Measurements from ENCODE around the gene CGB7.
"Not testable (repeated sequence)": the region's sequence is repeated elsewhere in the genome, so short reads cannot be mapped to it uniquely, and the experiment has no call there.

CGB7 gene

GRCh38 chr19:49070416-49070815 is 12.9 kb upstream of the CGB7 start:
- Histone ChIP-seq H3K9ac (ENCODE audit: low read depth, low read length) (no peak overlapping the region), H3K27me3 (ENCODE audit: control insufficient read depth, insufficient read depth, low read length) (peaks cover 74% of the 10 kb centered on the region), H3K36me3 (ENCODE audit: control insufficient read depth, insufficient read depth, low read length) (no peaks in the 10 kb centered on the region), H3K4me1 (ENCODE audit: control insufficient read depth, insufficient read depth, low read length) (peaks cover 6% of the 10 kb centered on the region), H3K9me3 (ENCODE audit: control insufficient read depth, insufficient read depth, low read length) (no peaks in the 10 kb centered on the region), H3K4me3 (ENCODE audit: low read depth, low read length) (no peak overlapping the region)

DNA sequence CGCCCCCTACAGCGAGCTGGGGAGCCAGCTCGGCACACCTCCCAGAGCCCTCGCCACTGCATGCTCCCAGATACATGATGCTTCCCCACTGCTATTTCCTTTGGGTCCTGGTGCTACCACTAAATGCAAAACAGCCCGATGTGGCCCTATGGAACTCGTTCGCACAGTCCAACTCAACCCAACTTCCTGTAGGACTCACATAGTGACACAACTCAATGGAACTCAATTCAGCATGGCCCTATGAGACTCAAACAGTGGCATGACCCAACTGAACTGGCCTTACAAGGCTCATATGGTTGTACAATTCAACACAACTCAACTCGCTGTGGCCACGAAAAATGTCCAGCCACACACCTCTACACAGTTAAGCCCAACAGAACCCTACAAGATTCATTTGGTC is 11.5 kb upstream of the CGB7 start:
- Histone ChIP-seq H3K36me3 (ENCODE audit: control insufficient read depth, insufficient read depth, low read length) (no peaks in the 10 kb centered on the region), H3K4me3 (ENCODE audit: low read depth, low read length) (no peak overlapping the region), H3K27me3 (ENCODE audit: control insufficient read depth, insufficient read depth, low read length) (peaks cover 74% of the 10 kb centered on the region), H3K9ac (ENCODE audit: low read depth, low read length) (no peak overlapping the region), H3K4me1 (ENCODE audit: control insufficient read depth, insufficient read depth, low read length) (peaks cover 8% of the 10 kb centered on the region), H3K9me3 (ENCODE audit: control insufficient read depth, insufficient read depth, low read length) (no peaks in the 10 kb centered on the region)

DNA sequence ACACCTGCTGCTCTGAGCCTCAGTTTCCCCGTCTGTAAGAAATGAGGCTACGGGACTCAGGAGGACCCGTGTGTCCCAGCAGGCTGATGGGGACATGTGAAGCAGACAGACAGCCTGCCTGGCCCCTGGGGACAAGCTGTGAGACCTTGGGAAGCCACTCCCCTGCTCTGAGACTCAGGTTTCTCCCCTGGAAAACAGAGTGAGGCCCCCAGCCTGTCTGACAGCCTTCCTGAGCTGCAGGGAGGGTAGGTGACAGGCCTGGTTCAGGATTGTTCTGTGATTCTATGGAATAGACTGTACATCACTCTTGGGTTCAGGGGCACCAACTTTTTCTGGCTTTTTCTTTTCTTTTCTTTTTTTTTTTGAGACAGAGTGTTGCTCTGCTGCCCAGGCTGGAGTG is 10.0 kb upstream of the CGB7 start:
- Histone ChIP-seq H3K4me3 (ENCODE audit: low read depth, low read length) (no peak overlapping the region), H3K27me3 (ENCODE audit: control insufficient read depth, insufficient read depth, low read length) (peaks cover 61% of the 10 kb centered on the region), H3K36me3 (ENCODE audit: control insufficient read depth, insufficient read depth, low read length) (no peaks in the 10 kb centered on the region), H3K9ac (ENCODE audit: low read depth, low read length) (no peak overlapping the region), H3K9me3 (ENCODE audit: control insufficient read depth, insufficient read depth, low read length) (no peaks in the 10 kb centered on the region), H3K4me1 (ENCODE audit: control insufficient read depth, insufficient read depth, low read length) (peaks cover 9% of the 10 kb centered on the region)

GRCh38 chr19:49065905-49066512 is 8.5 kb upstream of the CGB7 start:
- no peaks in the 10 kb centered on the region for H3K36me3 ChIP-seq (ENCODE audit: control insufficient read depth, insufficient read depth, low read length)
- no peaks in the 10 kb centered on the region for H3K9me3 ChIP-seq (ENCODE audit: control insufficient read depth, insufficient read depth, low read length)
- no peak overlapping the region for H3K9ac ChIP-seq (ENCODE audit: low read depth, low read length)
- peaks cover 9% of the 10 kb centered on the region for H3K4me1 ChIP-seq (ENCODE audit: control insufficient read depth, insufficient read depth, low read length)
- peak overlapping the region; percentile 43 for H3K4me3 ChIP-seq (ENCODE audit: low read depth, low read length)
- peaks cover 54% of the 10 kb centered on the region for H3K27me3 ChIP-seq (ENCODE audit: control insufficient read depth, insufficient read depth, low read length)

GRCh38 chr19:49064768-49065611 is 7.4 kb upstream of the CGB7 start, which contains the start of gene NTF4:
Gene NTF4, minus strand, starts transcription at chr19:49064818. Its CDS starts 2,821 bp downstream, at chr19:49061997.
- H3K4me3 ChIP-seq (ENCODE audit: low read depth, low read length), result peak within 1 kb of the TSS; percentile 43
- H3K9ac ChIP-seq (ENCODE audit: low read depth, low read length), result peak within 1 kb of the TSS; percentile 65
- H3K9me3 ChIP-seq (ENCODE audit: control insufficient read depth, insufficient read depth, low read length), result no peaks in the 10 kb centered on the region
- peaks cover 9% of the 10 kb centered on the region for H3K4me1 ChIP-seq (ENCODE audit: control insufficient read depth, insufficient read depth, low read length)
- peaks cover 45% of the 10 kb centered on the region for H3K27me3 ChIP-seq (ENCODE audit: control insufficient read depth, insufficient read depth, low read length)
- no peaks in the 10 kb centered on the region for H3K36me3 ChIP-seq (ENCODE audit: control insufficient read depth, insufficient read depth, low read length)

GRCh38 chr19:49064029-49064629 is 6.6 kb upstream of the CGB7 start:
- Histone ChIP-seq H3K9ac (ENCODE audit: low read depth, low read length) (no peak overlapping the region), H3K4me3 (ENCODE audit: low read depth, low read length) (peak overlapping the region; percentile 43), H3K4me1 (ENCODE audit: control insufficient read depth, insufficient read depth, low read length) (peaks cover 9% of the 10 kb centered on the region), H3K27me3 (ENCODE audit: control insufficient read depth, insufficient read depth, low read length) (peaks cover 41% of the 10 kb centered on the region), H3K36me3 (ENCODE audit: control insufficient read depth, insufficient read depth, low read length) (no peaks in the 10 kb centered on the region), H3K9me3 (ENCODE audit: control insufficient read depth, insufficient read depth, low read length) (no peaks in the 10 kb centered on the region)

DNA sequence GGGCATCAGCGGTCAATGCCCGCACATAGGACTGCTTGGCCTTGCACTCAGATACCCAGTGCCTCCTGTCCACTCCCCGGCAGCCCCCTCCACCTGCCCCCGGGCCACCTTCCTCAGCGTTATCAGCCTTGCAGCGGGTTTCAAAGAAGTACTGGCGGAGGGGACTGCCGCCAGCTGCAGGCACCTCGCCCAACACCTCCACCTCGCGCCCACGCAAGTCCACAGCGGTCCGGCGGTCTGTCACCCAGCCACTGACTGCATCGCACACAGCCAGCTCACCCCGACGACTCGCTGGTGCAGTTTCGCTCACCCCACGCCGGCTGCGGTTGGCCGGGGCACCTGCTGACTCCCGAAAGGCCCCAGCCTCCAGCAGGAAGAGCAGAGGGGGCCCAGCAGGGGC is 3.9 kb upstream of the CGB7 start:
- no peaks in the 10 kb centered on the region for H3K9me3 ChIP-seq (ENCODE audit: control insufficient read depth, insufficient read depth, low read length)
- H3K27me3 ChIP-seq (ENCODE audit: control insufficient read depth, insufficient read depth, low read length), result peaks cover 44% of the 10 kb centered on the region
- H3K9ac ChIP-seq (ENCODE audit: low read depth, low read length), result no peak overlapping the region

GRCh38 chr19:49061000-49061399 is 3.5 kb upstream of the CGB7 start:
- H3K4me3 ChIP-seq (ENCODE audit: low read depth, low read length), result no peak overlapping the region
- H3K4me1 ChIP-seq (ENCODE audit: control insufficient read depth, insufficient read depth, low read length), result peaks cover 6% of the 10 kb centered on the region
- H3K36me3 ChIP-seq (ENCODE audit: control insufficient read depth, insufficient read depth, low read length), result no peaks in the 10 kb centered on the region
- H3K9ac ChIP-seq (ENCODE audit: low read depth, low read length), result no peak overlapping the region
- H3K9me3 ChIP-seq (ENCODE audit: control insufficient read depth, insufficient read depth, low read length), result no peaks in the 10 kb centered on the region
- H3K27me3 ChIP-seq (ENCODE audit: control insufficient read depth, insufficient read depth, low read length), result peaks cover 44% of the 10 kb centered on the region

More for the DNA sequence above, 3.9 kb upstream of the CGB7 start:
- H3K4me3 ChIP-seq (ENCODE audit: low read depth, low read length), result no peak overlapping the region
- peaks cover 9% of the 10 kb centered on the region for H3K4me1 ChIP-seq (ENCODE audit: control insufficient read depth, insufficient read depth, low read length)
- no peaks in the 10 kb centered on the region for H3K36me3 ChIP-seq (ENCODE audit: control insufficient read depth, insufficient read depth, low read length)

DNA sequence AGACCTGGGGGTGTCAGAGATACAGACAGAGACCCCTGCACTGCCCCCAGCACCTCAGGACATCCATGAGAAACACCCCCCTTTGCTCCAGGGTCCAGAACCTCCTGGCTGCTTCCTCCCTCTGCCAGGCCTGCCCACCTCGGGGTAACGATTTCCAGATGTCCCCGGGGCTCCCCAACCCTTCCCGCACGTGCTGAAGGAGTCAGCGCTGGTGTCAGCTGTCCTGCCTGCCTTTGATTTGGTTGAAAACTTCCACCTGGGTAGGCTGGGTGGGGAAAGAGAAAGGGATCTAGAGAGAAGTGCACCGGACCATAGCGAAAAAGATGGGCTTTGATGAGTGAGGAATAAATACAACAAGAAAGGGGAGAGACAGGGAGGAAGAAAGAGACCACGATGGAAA is 1.5 kb upstream of the CGB7 start:
- H3K4me3 ChIP-seq (ENCODE audit: low read depth, low read length), result no peak overlapping the region
- peaks cover 46% of the 10 kb centered on the region for H3K27me3 ChIP-seq (ENCODE audit: control insufficient read depth, insufficient read depth, low read length)
- H3K9me3 ChIP-seq (ENCODE audit: control insufficient read depth, insufficient read depth, low read length), result no peaks in the 10 kb centered on the region
- H3K36me3 ChIP-seq (ENCODE audit: control insufficient read depth, insufficient read depth, low read length), result no peaks in the 10 kb centered on the region
- H3K4me1 ChIP-seq (ENCODE audit: control insufficient read depth, insufficient read depth, low read length), result peaks cover 2% of the 10 kb centered on the region
- H3K9ac ChIP-seq (ENCODE audit: low read depth, low read length), result no peak overlapping the region

- H3K9ac ChIP-seq (ENCODE audit: low read depth, low read length), result no peak overlapping the region
- no peak overlapping the region for H3K4me3 ChIP-seq (ENCODE audit: low read depth, low read length)
- H3K36me3 ChIP-seq (ENCODE audit: control insufficient read depth, insufficient read depth, low read length), result no peaks in the 10 kb centered on the region
- peaks cover 46% of the 10 kb centered on the region for H3K27me3 ChIP-seq (ENCODE audit: control insufficient read depth, insufficient read depth, low read length)
- H3K9me3 ChIP-seq (ENCODE audit: control insufficient read depth, insufficient read depth, low read length), result no peaks in the 10 kb centered on the region
- H3K4me1 ChIP-seq (ENCODE audit: control insufficient read depth, insufficient read depth, low read length), result no peaks in the 10 kb centered on the region
Measured at GRCh38 chr19:49058562-49058961, 1.0 kb upstream of the CGB7 start.

GRCh38 chr19:49056902-49057596 is 500 bp downstream of the CGB7 start:
- Histone ChIP-seq H3K27me3 (ENCODE audit: control insufficient read depth, insufficient read depth, low read length) (peaks cover 46% of the 10 kb centered on the region), H3K9ac (ENCODE audit: low read depth, low read length) (peak overlapping the region; percentile 12), H3K4me3 (ENCODE audit: low read depth, low read length) (peak overlapping the region; percentile 60)
- not testable (repeated sequence) for H3K4me1 ChIP-seq (ENCODE audit: control insufficient read depth, insufficient read depth, low read length); H3K9me3 ChIP-seq (ENCODE audit: control insufficient read depth, insufficient read depth, low read length); H3K36me3 ChIP-seq (ENCODE audit: control insufficient read depth, insufficient read depth, low read length)
